Hypothalamus (tissue), 51 donors: ENCODE measurements around the gene CTSL.
"Not testable (repeated sequence)": the region's sequence is repeated elsewhere in the genome, so short reads cannot be mapped to it uniquely, and the experiment has no call there.

Source experiments
- DNase-seq, 51 donors: peaks; one replicate each; lab custom pipeline; 2025; lab: John Stamatoyannopoulos, UW

Gene CTSL

GRCh38 chr9:87718231-87718630, 7.7 kb upstream of the CTSL start:
- DNase-seq: no peak

- no peak for DNase-seq
Observed at GRCh38 chr9:87718852-87719612, 6.9 kb upstream of the CTSL start.

GRCh38 chr9:87720173-87720572, 5.7 kb upstream of the CTSL start:
- no peak for DNase-seq

GRCh38 chr9:87722393-87723088, 3.4 kb upstream of the CTSL start:
- DNase-seq: peak in 5 of 51 donors; percentile 10 to 35 (median 17)

- peak in 16 of 51 donors; percentile 43 to 88 (median 54) for DNase-seq
Observed at GRCh38 chr9:87725356-87725899, 491 bp upstream of the CTSL start.

GRCh38 chr9:87729246-87729645, 3.3 kb downstream of the CTSL start:
- DNase-seq: no peak

- no peak for DNase-seq
Observed at GRCh38 chr9:87731321-87731720, 5.4 kb downstream of the CTSL start.

GRCh38 chr9:87732344-87732743, 6.4 kb downstream of the CTSL start:
- no peak for DNase-seq

GRCh38 chr9:87732756-87733155, 6.8 kb downstream of the CTSL start:
- DNase-seq: no peak

GRCh38 chr9:87733273-87734052, 7.5 kb downstream of the CTSL start:
- DNase-seq: no peak

GRCh38 chr9:87734106-87734505, 8.2 kb downstream of the CTSL start:
- DNase-seq: no peak

- DNase-seq: no peak
Observed at GRCh38 chr9:87739546-87739945, 13.6 kb downstream of the CTSL start.

GRCh38 chr9:87740209-87740608, 14.3 kb downstream of the CTSL start:
- DNase-seq: no peak

- no peak for DNase-seq
Observed at GRCh38 chr9:87741326-87741725, 15.4 kb downstream of the CTSL start.

GRCh38 chr9:87741891-87742290, 16.0 kb downstream of the CTSL start:
- DNase-seq: no peak

- DNase-seq: no peak
Observed at GRCh38 chr9:87742813-87743428, 17.0 kb downstream of the CTSL start.

- not testable (repeated sequence) for DNase-seq
Observed at GRCh38 chr9:87744247-87744646, 18.3 kb downstream of the CTSL start.

GRCh38 chr9:87746186-87746585, 20.3 kb downstream of the CTSL start:
- no peak for DNase-seq

- no peak for DNase-seq
Observed at GRCh38 chr9:87748881-87749280, 23.0 kb downstream of the CTSL start.

GRCh38 chr9:87749335-87750035, 23.6 kb downstream of the CTSL start:
- DNase-seq: no peak
